HG03575 (cell line): ENCODE data around the gene IHH.

Source experiments
- ATAC-seq: cut with Tn5 transposase; IDR thresholded peaks from one replicate; pipeline ENCODE4 v1.9.1; 2021; ENCODE audit not compliant: unreplicated experiment, insufficient number of reproducible peaks, low FRiP score; ENCODE audit errors: extremely low read depth

IHH gene

DNA sequence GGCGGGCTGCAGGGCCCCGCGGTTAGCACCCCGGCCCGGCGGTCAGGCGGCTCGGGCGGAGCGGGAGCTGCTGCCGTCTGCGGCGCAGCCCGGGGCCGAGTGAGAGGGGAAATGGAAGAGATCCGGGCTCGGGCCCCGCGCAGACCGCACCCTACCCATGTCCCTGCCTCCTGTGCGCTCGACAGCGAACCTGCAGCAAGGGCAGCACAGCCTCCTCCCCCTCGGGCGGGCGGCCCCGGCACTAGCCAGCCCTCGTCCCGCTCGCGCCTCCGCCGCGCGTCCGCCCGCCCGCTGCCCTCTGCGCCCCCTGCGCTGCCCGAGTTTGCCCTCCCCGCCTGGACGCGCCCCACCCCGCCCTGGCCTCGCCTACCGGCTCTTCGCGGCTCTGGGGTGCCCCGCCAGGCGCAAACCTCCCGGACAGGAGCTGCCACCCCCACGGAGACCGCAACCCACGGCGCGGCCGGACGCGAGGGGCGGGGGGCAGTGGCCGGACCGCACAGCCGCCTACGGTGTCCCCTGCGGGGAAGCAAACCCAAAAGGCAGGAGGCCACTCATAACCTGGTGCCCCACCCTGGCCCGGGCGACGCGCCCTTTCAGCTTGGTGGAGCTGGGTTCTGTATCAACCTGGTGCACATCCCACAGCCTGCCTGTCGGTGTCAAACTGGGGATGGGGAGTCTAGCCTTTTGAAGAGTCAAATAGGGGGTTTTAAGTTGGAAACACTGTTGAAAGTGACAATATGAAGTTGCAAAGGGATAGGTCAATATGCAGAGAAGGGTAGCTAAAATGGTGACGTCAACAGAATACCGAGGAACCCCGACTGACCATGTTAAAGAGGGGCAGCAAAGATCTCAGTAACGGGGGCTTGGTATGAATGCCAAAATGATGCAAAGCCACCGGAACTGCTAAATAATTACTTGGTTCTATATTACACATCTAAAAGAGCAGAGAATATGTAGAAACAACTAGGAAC, at the start of gene IHH:
Gene IHH, minus strand, starts transcription at position 101 of the 971 bp plus-strand sequence. CDS start 454 bp downstream, outside the sequence.
- no peak for ATAC-seq

GRCh38 chr2:219109471-219109870, 48.8 kb upstream of the IHH start:
- no peak for ATAC-seq

DNA sequence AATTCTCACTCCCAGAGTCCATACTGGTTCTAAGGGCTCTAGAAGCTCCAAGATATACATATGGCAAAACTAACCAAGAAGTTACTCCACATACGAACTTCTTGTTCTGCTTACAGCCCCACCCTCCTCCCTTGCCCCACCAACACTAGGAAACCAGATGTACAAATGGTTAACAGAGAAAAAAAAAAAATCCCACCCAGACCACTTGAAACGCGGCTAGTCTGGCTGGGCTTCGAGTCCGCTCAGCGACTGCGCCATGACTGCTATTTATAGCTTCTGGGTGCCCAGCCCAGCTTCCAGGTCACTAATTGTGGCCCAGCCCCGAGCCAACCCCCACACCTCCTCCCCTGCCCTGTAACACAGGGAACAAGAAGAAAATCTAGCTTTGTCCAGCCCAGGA, 47.0 kb upstream of the IHH start:
- ATAC-seq = no peak

DNA sequence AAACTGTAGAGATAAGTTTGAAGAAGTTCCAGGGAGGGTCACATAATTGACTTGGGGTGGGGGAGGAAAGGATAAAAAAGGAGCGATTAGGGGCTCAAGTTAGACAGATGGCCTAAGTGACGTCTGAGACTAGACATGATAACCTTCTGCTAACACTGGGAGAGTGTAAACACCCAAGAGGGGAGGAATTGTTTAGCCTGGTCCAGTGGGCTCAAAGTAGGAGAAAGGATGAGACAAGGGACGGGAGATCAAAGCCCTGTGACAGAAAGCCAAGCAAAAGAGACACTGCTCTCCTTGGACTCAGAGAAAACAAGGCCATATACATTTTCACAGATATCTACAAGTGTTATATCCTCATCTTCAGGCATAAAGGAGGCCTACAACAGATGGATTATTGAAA, 45.5 kb upstream of the IHH start:
- ATAC-seq = no peak

DNA sequence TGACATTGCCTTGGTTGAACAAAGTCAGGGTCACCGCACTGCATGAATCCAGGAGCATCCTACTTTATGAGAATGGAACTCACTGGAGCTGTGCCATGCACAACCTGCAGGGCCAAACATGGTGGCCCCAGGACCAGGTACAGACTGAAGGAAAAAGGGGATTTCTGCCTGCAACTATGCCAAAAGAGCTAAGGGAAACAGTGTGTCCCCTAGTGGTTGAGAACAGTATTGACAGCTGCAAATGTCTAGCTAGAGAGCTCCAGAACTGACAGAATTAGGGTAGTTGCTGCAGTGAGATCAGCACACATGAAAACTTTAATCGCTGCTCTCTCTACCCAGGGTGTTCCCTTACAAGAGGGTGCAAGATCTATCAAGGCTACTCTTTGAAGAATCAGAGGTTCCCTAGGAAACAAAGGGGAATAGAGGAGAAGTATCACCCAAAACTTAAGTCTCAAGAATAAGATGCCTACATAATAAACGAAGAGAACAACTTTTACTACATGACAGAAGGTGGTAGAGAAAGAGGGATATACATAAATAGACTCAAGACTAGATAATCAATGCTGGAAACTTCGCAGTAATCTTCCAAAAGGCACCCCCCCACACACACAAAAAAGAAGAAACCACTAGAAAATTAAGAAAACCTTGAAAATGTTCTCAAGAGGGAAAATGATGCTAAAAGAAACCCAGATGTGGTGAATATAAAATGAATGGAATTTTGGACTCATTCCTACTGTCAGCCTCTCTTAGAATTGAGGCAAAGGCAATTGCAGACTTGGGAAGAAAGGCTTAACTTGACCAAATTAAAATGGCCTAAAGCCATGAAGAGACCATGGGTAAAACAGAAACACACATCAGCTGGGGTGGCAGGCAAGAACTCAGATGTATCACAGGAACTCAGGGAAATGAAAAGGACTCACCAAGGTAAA, 43.6 kb upstream of the IHH start:
- no peak for ATAC-seq

DNA sequence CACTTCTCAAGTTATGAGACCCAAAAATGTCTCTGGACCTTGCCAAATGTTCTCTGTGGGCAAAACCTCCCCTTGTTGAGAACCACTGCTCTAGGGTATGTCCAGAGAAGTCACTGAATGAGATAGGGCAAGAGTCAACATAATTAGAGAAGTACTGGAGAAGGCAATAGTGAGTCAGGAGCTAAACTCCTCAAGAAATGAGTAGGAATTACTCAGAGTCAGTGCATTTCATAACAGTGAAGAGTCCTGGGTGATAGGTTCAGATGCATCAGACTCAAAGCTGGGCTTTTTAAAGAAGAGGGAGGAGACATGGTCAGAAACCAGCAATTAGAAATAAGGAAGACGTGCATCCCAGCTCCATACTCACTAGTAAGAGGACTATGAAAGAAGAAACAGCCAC, 38.6 kb upstream of the IHH start:
- ATAC-seq = no peak

- ATAC-seq = no peak
These were observed 34.8 kb upstream of the IHH start for GRCh38 chr2:219095406-219095935.

DNA sequence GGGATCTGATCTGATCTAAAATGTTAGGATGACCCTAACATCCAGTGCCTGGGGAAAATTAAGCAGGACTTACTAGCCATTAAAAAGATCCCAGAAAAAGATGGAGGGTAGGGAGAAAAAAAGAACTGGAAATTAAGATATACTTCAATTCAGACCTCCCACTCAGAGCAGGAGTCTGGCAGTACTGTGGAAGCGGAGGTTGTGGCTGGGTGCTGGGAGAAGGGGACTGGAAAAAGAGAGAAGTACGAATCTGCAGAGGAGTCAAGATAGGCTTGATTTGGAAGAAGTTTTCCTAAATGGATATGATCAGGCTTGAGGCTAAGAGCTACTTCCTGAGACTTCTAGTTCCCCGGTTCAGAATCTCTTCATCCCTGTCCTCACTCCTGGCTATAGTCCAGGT, 33.5 kb upstream of the IHH start:
- ATAC-seq = no peak

DNA sequence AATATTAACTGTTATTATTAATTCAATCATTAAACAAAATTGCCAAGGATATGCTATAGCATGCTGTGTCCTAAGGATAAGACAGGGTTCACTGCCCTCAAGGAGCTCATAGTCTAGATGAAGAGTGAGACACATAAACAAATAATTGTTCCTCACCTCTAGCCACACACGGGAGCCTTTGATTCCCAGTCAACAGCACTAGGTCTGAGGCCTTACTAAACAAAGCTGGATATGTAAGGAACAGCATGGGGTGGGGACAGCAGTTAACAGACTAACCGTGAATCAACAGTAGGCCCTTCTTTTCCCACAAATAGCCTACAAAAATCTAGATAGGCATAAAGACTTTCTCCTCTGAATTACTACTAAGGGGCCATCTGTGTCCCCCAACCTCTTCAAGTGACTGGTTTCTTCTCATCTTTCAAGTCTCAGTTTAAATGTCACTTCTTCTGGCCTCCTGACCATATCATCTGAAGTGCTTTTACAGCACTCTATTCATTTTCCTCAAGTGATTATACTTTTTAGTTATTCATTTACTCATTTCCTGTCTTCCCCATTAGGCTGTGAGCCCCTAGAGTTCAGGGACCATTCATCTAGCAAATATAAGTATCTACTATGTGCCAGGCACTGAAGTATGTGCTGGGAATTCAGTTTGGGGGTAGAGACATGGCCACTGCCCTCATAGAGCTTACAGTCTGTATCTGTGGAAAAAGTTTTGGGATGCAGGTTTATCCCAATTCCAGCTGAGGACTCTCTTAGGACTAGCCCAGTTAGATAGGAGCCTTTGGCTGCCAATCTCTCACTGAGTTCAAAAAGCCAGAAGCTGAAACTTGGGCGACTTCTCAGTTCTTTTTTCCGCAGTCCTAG, 29.9 kb upstream of the IHH start:
- no peak for ATAC-seq

DNA sequence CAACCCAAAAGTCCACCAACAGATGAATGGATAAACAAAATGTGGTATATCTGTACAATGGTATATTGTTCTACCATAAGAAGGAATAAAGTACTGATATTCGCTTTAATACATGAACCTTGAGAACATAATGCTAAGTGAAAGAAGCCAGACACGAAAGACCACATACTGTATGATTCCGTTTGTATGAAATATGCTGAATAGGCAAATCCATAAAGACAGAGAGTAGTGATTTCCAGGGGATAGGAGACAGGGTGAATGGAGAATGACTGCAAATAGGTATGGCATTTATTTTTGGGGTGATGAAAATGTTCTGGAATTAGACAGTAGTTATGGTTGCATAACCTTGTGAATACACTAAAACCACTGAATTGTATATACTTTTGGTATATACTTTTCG, 28.6 kb upstream of the IHH start:
- ATAC-seq = no peak

GRCh38 chr2:219087848-219088247, 27.1 kb upstream of the IHH start:
- ATAC-seq = no peak

DNA sequence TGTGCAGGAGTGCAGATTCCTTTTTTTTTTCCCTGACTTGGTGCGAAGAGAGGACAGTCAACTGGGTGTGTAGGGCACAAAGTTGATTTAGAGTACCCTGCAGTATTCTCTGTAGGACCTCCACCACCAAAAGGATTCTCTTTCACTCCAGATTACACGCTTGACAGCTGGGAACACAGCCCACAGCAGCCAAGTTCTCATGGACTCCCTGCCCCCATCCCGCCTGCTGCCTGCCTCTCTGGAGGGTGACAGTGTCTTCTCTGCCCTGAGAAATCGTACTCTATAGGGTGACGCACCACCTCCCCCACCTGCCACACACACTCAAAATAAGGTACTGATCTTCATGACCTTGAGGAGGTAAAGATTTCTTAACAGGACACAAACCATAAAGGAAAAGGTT, 26.6 kb upstream of the IHH start:
- no peak for ATAC-seq

DNA sequence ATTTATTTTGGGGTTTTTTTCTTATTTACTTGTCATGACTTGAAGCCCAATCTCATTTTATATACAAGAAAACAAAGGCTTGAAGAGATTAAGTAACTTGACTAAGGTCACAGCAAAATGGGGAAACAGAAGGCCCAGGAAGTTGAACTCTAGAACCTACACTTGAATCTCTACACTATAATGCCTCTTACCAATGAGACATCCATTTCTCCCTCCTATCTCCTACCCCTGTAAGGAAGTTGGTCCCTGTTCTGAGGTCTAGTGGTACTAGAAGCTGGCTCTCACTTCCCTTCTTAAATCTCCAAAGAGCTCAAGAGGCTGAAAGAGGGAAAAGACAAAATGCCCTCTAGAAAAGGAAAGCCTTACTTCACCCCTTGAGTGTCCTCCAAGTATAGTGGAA, 25.5 kb upstream of the IHH start:
- no peak for ATAC-seq

GRCh38 chr2:219084791-219085190, 24.1 kb upstream of the IHH start:
- no peak for ATAC-seq

DNA sequence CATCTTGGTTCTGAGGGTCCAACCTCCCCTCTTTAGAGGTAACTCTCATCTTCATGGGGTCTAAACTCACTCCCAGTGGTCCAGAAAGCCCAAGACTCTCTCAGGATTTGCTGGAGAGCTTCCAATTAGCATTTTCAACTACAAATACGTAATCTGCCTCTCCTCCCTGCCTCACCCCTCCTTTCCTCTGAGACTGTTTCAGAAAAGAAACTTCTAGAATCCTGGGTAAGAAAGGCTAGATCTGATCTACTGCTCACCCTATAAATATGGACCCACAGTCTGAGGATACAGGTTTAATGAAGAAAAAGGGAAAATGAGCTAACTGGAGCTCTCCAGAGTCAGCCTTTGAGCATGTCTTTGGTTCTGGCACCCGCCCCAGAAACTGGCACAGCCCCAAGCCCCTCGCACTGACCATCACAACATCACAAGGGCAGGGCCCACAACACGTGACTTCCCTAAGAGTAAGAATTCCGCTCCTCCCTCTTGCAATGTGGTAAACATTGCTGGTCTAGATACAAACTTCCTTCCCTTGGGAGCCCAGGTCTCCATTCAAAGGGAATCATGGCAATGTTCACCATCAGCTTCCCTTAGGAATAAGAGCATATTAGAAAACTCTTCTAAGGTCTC, 21.7 kb upstream of the IHH start:
- ATAC-seq = no peak

GRCh38 chr2:219081701-219082331, 21.1 kb upstream of the IHH start:
- ATAC-seq = no peak

- ATAC-seq = no peak
These were observed 20.4 kb upstream of the IHH start for GRCh38 chr2:219081096-219081495.

DNA sequence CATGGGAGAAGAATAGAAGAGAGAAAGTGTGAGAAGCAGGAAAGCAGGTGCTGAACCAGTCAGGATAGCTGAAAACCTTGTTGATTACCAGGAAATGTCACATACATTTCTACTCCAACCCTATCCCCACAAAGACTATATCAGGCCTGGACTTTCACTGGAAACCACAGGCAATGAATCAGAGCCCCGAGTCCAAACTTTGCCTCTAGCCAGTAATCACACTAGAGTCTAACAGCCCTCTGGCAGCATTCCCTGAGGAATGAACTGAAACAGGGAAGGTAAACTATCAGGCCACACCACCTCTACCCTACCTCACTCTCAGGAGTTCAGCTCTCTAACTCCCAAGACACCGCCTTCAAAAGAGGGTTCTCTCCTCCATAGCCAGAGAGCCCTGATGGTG, 18.7 kb upstream of the IHH start:
- no peak for ATAC-seq
